ENCODE results near the gene KLRD1. TPM values are rescaled to one million over a fixed set of nuclear protein-coding genes. Genes with fewer than 3 reads are reported as not detected.
"Not testable (repeated sequence)": the region's sequence is repeated elsewhere in the genome, so short reads cannot be mapped to it uniquely, and the experiment has no call there.

KLRD1 gene
- total RNA-seq, 1 donor from 2014 or later, result 13.6 TPM

DNA sequence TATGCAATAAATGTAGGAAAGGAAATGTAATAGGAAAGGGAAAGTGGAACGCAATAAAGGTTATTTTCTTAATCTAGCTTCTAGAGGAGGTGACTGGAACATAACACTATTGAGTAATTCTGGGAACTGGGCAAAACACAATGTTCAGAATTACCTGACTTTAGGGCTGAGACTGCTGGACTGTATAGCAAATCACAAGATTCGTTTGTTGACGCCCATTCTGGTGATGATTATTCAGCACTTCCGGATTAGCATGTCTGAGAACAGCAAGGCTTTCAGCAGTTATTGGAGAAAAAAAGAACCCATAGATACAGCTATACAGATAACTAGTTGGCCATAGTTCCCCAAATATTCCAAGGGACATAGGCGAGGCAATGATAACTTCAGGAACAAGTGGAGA is 2.3 kb upstream of the KLRD1 start:
- TF ChIP-seq, protein P1, sequence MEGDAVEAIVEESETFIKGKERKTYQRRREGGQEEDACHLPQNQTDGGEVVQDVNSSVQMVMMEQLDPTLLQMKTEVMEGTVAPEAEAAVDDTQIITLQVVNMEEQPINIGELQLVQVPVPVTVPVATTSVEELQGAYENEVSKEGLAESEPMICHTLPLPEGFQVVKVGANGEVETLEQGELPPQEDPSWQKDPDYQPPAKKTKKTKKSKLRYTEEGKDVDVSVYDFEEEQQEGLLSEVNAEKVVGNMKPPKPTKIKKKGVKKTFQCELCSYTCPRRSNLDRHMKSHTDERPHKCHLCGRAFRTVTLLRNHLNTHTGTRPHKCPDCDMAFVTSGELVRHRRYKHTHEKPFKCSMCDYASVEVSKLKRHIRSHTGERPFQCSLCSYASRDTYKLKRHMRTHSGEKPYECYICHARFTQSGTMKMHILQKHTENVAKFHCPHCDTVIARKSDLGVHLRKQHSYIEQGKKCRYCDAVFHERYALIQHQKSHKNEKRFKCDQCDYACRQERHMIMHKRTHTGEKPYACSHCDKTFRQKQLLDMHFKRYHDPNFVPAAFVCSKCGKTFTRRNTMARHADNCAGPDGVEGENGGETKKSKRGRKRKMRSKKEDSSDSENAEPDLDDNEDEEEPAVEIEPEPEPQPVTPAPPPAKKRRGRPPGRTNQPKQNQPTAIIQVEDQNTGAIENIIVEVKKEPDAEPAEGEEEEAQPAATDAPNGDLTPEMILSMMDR (IDR thresholded peaks at IDR 0.05), result no peak
- DNase-seq (no peak), ATAC-seq (peak in 1 of 2 donors; percentile 33)
- Histone ChIP-seq H3K4me1 (no peaks in the 10 kb centered on the region), H3K4me3 (no peak overlapping the region), H3K36me3 (no peaks in the 10 kb centered on the region), H3K27me3 (ENCODE audit: low read depth) (no peaks in the 10 kb centered on the region), H3K27ac (no peak overlapping the region), H3K9me3 (no peaks in the 10 kb centered on the region)
- intact Hi-C loops (cut with DNase I), result no loop called here

DNA sequence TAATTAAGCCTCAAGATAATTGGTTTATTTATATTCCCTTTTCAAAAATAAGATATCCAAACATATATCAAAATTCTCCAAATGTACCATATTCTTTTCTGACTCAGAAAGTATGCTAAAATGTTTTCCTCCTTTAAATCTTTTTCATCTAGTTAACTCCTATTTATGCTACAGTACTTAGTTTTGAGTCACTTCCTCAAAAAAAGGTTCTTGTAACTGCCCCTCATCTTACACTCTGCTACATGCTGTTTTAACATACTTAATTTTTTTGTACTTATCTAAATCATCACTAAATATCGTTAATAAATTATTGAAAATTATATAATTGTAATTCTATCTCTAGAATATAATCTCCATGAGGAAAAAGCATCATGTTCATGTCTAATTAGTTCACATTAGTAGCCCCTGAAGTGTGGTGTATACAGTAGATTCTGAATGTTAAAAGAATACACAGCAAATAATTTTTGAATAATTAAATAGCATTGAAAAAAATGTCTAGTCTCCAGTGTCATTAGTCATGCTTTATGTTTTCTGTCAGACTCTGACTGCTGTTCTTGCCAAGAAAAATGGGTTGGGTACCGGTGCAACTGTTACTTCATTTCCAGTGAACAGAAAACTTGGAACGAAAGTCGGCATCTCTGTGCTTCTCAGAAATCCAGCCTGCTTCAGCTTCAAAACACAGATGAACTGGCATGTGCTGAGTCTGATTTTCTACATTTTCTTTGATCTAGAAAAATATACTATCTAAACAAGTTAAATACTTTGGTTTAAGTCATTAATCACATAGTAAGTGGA is 3.5 kb downstream of the KLRD1 start:
- TF ChIP-seq, protein P1 (IDR thresholded peaks at IDR 0.05), result no peak
- H3K36me3 ChIP-seq, result no peaks in the 10 kb centered on the region
- no peak overlapping the region for H3K27ac ChIP-seq
- no peaks in the 10 kb centered on the region for H3K4me1 ChIP-seq
- no peak overlapping the region for H3K4me3 ChIP-seq
- DNase-seq (no peak), ATAC-seq (no peak)
- intact Hi-C loops (cut with DNase I), result no loop called here
- H3K9me3 ChIP-seq, result no peaks in the 10 kb centered on the region
- no peaks in the 10 kb centered on the region for H3K27me3 ChIP-seq (ENCODE audit: low read depth)

DNA sequence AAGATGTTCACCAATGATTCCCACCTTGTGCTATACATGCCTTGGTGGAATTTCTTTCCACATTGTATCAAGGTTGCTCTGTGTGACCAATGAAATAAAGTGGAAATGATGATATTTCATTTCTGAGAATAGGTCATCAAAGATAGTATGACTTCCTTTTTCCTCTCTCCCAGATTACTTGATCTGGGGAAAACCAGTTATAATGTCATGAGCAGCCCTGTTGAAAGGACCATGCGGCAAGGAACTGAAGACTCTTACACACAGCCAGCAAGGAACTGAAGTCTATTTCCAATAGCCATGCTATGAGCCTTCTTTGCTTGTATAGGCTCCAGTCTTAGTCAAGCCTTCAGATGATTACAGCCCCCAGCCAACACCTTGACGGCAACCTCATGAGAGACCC is 11.7 kb downstream of the KLRD1 start:
- Histone ChIP-seq H3K36me3 (no peaks in the 10 kb centered on the region), H3K9me3 (no peaks in the 10 kb centered on the region), H3K4me1 (no peaks in the 10 kb centered on the region), H3K27ac (no peak overlapping the region), H3K4me3 (no peak overlapping the region), H3K27me3 (ENCODE audit: low read depth) (no peaks in the 10 kb centered on the region)
- TF ChIP-seq, protein P1 (IDR thresholded peaks at IDR 0.05), result no peak
- no peak for DNase-seq
- intact Hi-C loops (cut with DNase I), result no loop called here
- no peak for ATAC-seq

DNA sequence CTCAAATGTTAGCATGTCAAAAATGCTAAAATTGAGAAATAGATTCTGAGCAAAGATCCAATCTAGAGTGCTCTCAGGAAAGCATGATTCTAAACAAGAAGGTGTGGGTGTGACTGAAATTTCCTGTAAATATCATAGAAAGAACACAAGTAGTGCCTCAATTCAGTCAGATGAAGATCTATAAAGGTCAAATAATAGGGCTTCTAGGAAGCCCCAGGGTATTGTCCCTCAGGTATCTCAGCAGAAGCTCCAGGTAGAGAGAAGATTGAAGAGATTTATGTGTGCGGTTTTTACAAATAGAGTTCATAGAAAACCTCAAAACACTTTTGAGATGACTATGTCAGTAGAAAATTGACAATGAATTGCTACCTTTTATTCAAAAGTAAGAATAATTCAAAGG is 13.0 kb downstream of the KLRD1 start:
- no peak overlapping the region for H3K4me3 ChIP-seq
- no peaks in the 10 kb centered on the region for H3K9me3 ChIP-seq
- no peak overlapping the region for H3K27ac ChIP-seq
- H3K27me3 ChIP-seq (ENCODE audit: low read depth), result no peaks in the 10 kb centered on the region
- intact Hi-C loops (cut with DNase I), result no loop called here
- DNase-seq (no peak), ATAC-seq (no peak)
- no peaks in the 10 kb centered on the region for H3K4me1 ChIP-seq
- TF ChIP-seq, protein P1 (IDR thresholded peaks at IDR 0.05), result no peak
- H3K36me3 ChIP-seq, result no peaks in the 10 kb centered on the region

DNA sequence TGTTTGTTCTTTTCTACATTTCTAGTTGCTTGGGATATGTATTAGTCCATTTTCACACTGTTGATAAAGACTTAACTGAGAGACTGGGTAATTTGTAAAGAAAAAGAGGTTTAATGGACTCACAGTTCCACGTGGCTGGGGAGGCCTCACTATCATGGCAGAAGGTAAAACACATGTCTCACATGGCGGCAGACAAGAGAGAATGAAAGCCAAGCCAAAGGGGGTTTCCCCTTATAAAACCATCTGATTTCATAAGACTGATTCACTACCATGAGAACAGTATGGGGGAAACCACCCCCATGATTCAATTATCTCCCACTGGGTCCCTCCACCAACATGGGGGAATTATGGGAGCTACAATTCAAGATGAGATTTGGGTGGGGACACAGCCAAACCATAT is 21.0 kb downstream of the KLRD1 start:
- H3K27ac ChIP-seq; H3K27me3 ChIP-seq (ENCODE audit: low read depth); DNase-seq; H3K9me3 ChIP-seq; H3K4me3 ChIP-seq; ATAC-seq; intact Hi-C loops (cut with DNase I); H3K4me1 ChIP-seq; H3K36me3 ChIP-seq: not testable (repeated sequence)

DNA sequence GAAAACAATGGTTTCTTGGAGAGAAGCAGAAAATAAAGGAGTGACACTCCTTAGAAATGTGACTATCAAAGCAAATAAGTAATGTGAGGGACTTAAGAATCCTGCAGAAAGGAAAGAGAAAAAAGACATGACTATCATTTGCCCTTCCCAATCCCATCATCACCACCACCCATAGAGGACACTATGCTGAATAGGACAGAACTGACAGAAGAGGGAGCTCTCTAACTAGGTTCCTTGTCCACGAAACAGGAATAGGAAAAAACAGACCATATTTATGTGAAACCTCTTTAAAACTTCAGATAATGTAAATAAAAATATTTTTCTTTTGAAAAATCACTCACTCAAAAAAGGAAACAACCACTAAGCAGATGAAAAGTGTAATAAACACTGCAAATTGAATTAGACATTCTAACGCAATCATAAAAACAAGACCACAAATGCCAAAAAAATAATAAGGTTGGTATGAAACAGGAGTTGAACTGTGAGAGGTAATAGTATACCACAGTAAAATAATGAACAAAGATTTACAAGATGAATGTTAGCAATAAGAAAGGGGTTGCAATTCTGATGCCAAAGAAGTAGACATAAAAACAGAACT is 24.1 kb downstream of the KLRD1 start:
- DNase-seq (no peak), ATAC-seq (peak; percentile 70 to 88)
- Histone ChIP-seq H3K27ac (no peak overlapping the region), H3K36me3 (no peaks in the 10 kb centered on the region), H3K27me3 (ENCODE audit: low read depth) (no peaks in the 10 kb centered on the region), H3K4me1 (no peaks in the 10 kb centered on the region), H3K9me3 (no peaks in the 10 kb centered on the region), H3K4me3 (no peak overlapping the region)
- intact Hi-C loops (cut with DNase I), result no loop called here
- TF ChIP-seq, protein P1 (IDR thresholded peaks at IDR 0.05), result peak; percentile 67

DNA sequence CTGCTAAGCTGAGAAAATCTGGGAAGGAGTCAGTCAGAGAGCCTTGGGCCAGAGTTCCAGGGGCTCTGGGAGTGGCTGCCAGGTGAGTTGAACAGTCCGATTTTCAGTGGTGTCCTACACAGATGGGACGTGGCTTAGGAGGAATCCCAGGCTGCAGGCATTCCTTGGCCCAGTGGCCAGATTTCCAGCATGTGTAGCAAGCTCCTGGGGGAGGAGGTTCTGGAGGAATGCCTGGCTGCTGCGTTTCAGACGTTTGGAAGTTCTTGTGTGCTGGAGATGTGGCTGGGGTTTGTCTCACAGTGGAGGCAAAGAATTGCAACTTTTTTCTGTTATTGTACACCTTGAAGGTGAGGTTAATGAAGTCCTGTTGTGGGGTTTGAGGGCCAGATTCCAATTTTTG is 28.5 kb downstream of the KLRD1 start:
- H3K27ac ChIP-seq; H3K4me3 ChIP-seq; intact Hi-C loops (cut with DNase I); H3K9me3 ChIP-seq; H3K36me3 ChIP-seq; ATAC-seq; H3K4me1 ChIP-seq; H3K27me3 ChIP-seq (ENCODE audit: low read depth); DNase-seq: not testable (repeated sequence)

DNA sequence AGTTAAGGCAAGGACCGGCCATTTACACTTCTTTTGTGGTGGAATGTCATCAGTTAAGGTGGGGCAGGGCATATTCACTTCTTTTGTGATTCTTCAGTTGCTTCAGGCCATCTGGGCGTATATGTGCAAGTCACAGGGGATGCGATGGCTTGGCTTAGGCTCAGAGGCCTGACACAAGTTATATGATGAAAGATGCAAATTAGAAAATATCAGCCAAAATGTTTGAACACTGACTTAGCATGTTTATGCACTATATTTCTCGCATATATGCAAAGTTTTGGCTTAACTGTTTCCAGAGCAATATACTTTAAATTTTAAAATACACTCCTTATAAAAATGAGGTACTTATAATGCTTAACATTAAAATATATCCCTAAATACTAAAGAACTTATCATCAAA is 30.8 kb downstream of the KLRD1 start:
- H3K27ac ChIP-seq; H3K36me3 ChIP-seq; H3K27me3 ChIP-seq (ENCODE audit: low read depth); intact Hi-C loops (cut with DNase I); DNase-seq; H3K9me3 ChIP-seq; H3K4me1 ChIP-seq; H3K4me3 ChIP-seq; ATAC-seq: not testable (repeated sequence)

All from lower lobe of right lung (tissue), 2 donors.